Tibial artery (tissue), 4 donors: ENCODE data around the gene ZGPAT.

Experiments
- DNase-seq, 2 donors: peaks; one replicate each; pipeline ENCODE4 v3.0.0-alpha.2; 2019
- H3K27ac ChIP-seq, 2 donors: fragments of 200-600 bp; sonication (generic) in 1 of 2; 1 replicate in 1 of 2; 2 replicates in 1 of 2; pipeline ENCODE4 v1.5.1; 2018 to 2019; ENCODE audit warnings: mild to moderate bottlenecking in 1 of 2
- H3K27me3 ChIP-seq, 2 donors: fragments of 200-600 bp; sonication (generic) in 1 of 2; one replicate each; pipeline versions ENCODE4 v1.5.1 to v1.6.0; 2016 to 2019
- H3K36me3 ChIP-seq, 3 donors: fragments of 200-600 bp; sonication (generic) in 2 of 3; one replicate each; pipeline ENCODE4 v1.5.1; 2016 to 2019; ENCODE audit warnings: mild to moderate bottlenecking in 2 of 3
- H3K4me1 ChIP-seq, 4 donors: fragments of 200-600 bp; sonication (generic) in 2 of 4; 1 replicate in 3 of 4; 2 replicates in 1 of 4; pipeline ENCODE4 v1.5.1; 2016 to 2019
- H3K4me3 ChIP-seq, 2 donors: fragments of 200-600 bp; sonication (generic) in 1 of 2; 1 replicate in 1 of 2; 2 replicates in 1 of 2; pipeline ENCODE4 v1.5.1; 2018 to 2019; ENCODE audit warnings: mild to moderate bottlenecking in 2 of 2
- H3K9me3 ChIP-seq, 3 donors: fragments of 200-600 bp; sonication (generic) in 1 of 3; one replicate each; pipeline ENCODE4 v1.5.1; 2016 to 2019
- CTCF ChIP-seq, 2 experiments: fragments of 200-600 bp in 1 of 2; fragments of 450-650 bp in 1 of 2; IDR thresholded peaks; one replicate each; pipeline ENCODE4 v1.5.1; 2017 to 2019; ENCODE audit warnings: antibody characterized with exemption in 2 of 2, mild to moderate bottlenecking in 1 of 2, moderate library complexity in 1 of 2
- intact Hi-C: fragments of 100-400 bp; cut with DNase I; formaldehyde crosslinking; loops from one replicate; pipeline ENCODE4 v1.15.0; 2023; ENCODE audit warnings: low total_unique reads

Gene ZGPAT

GRCh38 chr20:63675681-63676368, 32.0 kb upstream of the ZGPAT start:
- H3K36me3 ChIP-seq: peaks cover 22 to 89% (median 63%) of the 10 kb centered on the region in 3 donors
- no peak for DNase-seq

GRCh38 chr20:63678071-63678470, 29.8 kb upstream of the ZGPAT start:
- DNase-seq: no peak
- no peak overlapping the region for H3K27ac ChIP-seq
- H3K36me3 ChIP-seq: peaks cover 16 to 72% (median 52%) of the 10 kb centered on the region in 3 donors
- peaks cover 5 to 19% (median 18%) of the 10 kb centered on the region in 4 donors for H3K4me1 ChIP-seq
- no peak for TF ChIP-seq CTCF (IDR thresholded peaks at IDR 0.05)
- intact Hi-C loops: no loop called here
- H3K27me3 ChIP-seq: no peaks in the 10 kb centered on the region
- no peak overlapping the region for H3K4me3 ChIP-seq
- no peaks in the 10 kb centered on the region for H3K9me3 ChIP-seq

More at GRCh38 chr20:63675681-63676368, 32.0 kb upstream of the ZGPAT start:
- no peak overlapping the region for H3K27ac ChIP-seq
- H3K9me3 ChIP-seq: no peaks in the 10 kb centered on the region
- TF ChIP-seq CTCF (IDR thresholded peaks at IDR 0.05): no peak
- intact Hi-C loops: no loop called here
- H3K4me1 ChIP-seq: no peaks in the 10 kb centered on the region
- H3K4me3 ChIP-seq: no peak overlapping the region
- no peaks in the 10 kb centered on the region for H3K27me3 ChIP-seq

- DNase-seq: no peak
- Histone ChIP-seq H3K9me3 (no peaks in the 10 kb centered on the region), H3K27me3 (no peaks in the 10 kb centered on the region), H3K4me1 (peaks cover 6 to 25% (median 22%) of the 10 kb centered on the region in 4 donors), H3K36me3 (peaks cover 9 to 64% (median 47%) of the 10 kb centered on the region in 3 donors), H3K4me3 (no peak overlapping the region), H3K27ac (no peak overlapping the region)
- intact Hi-C loops: no loop called here
- TF ChIP-seq CTCF (IDR thresholded peaks at IDR 0.05): no peak
These were observed 29.0 kb upstream of the ZGPAT start for GRCh38 chr20:63678667-63679465.

- H3K36me3 ChIP-seq: peaks cover 4 to 54% (median 39%) of the 10 kb centered on the region in 3 donors
- H3K4me1 ChIP-seq: peaks cover 6 to 25% (median 22%) of the 10 kb centered on the region in 4 donors
- no peak overlapping the region for H3K4me3 ChIP-seq
- no peak overlapping the region for H3K27ac ChIP-seq
- no peak for DNase-seq
- no peak for TF ChIP-seq CTCF (IDR thresholded peaks at IDR 0.05)
- no peaks in the 10 kb centered on the region for H3K27me3 ChIP-seq
- H3K9me3 ChIP-seq: no peaks in the 10 kb centered on the region
- intact Hi-C loops: no loop called here
These were observed 28.0 kb upstream of the ZGPAT start for GRCh38 chr20:63679799-63680305.

GRCh38 chr20:63680427-63680826, 27.4 kb upstream of the ZGPAT start:
- TF ChIP-seq CTCF (IDR thresholded peaks at IDR 0.05): no peak
- H3K36me3 ChIP-seq: peaks cover 4 to 49% (median 34%) of the 10 kb centered on the region in 3 donors
- no peak for DNase-seq
- H3K4me3 ChIP-seq: no peak overlapping the region
- no peaks in the 10 kb centered on the region for H3K9me3 ChIP-seq
- peaks cover 6 to 25% (median 22%) of the 10 kb centered on the region in 4 donors for H3K4me1 ChIP-seq
- peak overlapping the region; percentile 36 to 90 for H3K27ac ChIP-seq
- intact Hi-C loops: no loop called here
- H3K27me3 ChIP-seq: no peaks in the 10 kb centered on the region
